Esophagus muscularis mucosa (tissue), 3 donors: ENCODE results near the gene MAP4K1.

Source experiments
- CTCF ChIP-seq, 3 experiments: fragments of 200-600 bp in 2 of 3; fragments of 450-650 bp in 1 of 3; sonication (generic) in 2 of 3; IDR thresholded peaks; one replicate each; pipeline ENCODE4 v1.5.1; 2017 to 2019; ENCODE audit warnings: antibody characterized with exemption in 3 of 3, mild to moderate bottlenecking in 2 of 3, moderate library complexity in 1 of 3
- POLR2A ChIP-seq: fragments of 450-650 bp; IDR thresholded peaks from one replicate; pipeline ENCODE4 v1.6.1; 2017; ENCODE audit warnings: antibody characterized with exemption, moderate library complexity, mild to moderate bottlenecking, low read depth
- POLR2AphosphoS5 ChIP-seq, 2 donors: sonication (generic); formaldehyde crosslinking; IDR thresholded peaks; one replicate each; pipeline ENCODE4 v1.6.1; 2017; ENCODE audit warnings: antibody characterized with exemption in 2 of 2

GRCh38 chr19:38661136-38661535, 43.4 kb upstream of the MAP4K1 start:
- TF ChIP-seq CTCF (IDR thresholded peaks at IDR 0.05) (no peak), POLR2A (no peak), POLR2AphosphoS5 (IDR thresholded peaks at IDR 0.05) (no peak)
